GM12874 (cell line): ENCODE results near the gene CHRNA1.

Experiments used
- CTCF ChIP-seq: IDR thresholded peaks from 2 replicates; pipeline ENCODE4 v1.5.1; 2011; ENCODE audit warnings: low read depth, mild to moderate bottlenecking, control low read depth, low read length, moderate library complexity; ENCODE audit not compliant: insufficient read depth

Gene CHRNA1

GRCh38 chr2:174797781-174798276 lies 33.6 kb upstream of the CHRNA1 start:
- no peak for TF ChIP-seq CTCF

- TF ChIP-seq CTCF = no peak
Observed at GRCh38 chr2:174796319-174796771, 32.1 kb upstream of the CHRNA1 start.

- TF ChIP-seq CTCF = no peak
Observed at GRCh38 chr2:174794851-174795374, 30.6 kb upstream of the CHRNA1 start.

GRCh38 chr2:174792309-174793025 lies 28.2 kb upstream of the CHRNA1 start:
- TF ChIP-seq CTCF = no peak

GRCh38 chr2:174791746-174792280 lies 27.5 kb upstream of the CHRNA1 start:
- TF ChIP-seq CTCF = no peak

GRCh38 chr2:174791020-174791419 lies 26.7 kb upstream of the CHRNA1 start:
- TF ChIP-seq CTCF = no peak

GRCh38 chr2:174789001-174789400 lies 24.7 kb upstream of the CHRNA1 start:
- TF ChIP-seq CTCF = no peak
